ENCODE measurements around the gene SLC35F1. TPM values are rescaled to one million over a fixed set of nuclear protein-coding genes. Genes with fewer than 3 reads are reported as not detected.

The SLC35F1 gene
- total and polyA plus RNA-seq, 10 of the 15 experiments (the other 5 are each of a cell fraction or from before 2014, with no cell fraction given): 0.01 TPM; not detected in 9

DNA sequence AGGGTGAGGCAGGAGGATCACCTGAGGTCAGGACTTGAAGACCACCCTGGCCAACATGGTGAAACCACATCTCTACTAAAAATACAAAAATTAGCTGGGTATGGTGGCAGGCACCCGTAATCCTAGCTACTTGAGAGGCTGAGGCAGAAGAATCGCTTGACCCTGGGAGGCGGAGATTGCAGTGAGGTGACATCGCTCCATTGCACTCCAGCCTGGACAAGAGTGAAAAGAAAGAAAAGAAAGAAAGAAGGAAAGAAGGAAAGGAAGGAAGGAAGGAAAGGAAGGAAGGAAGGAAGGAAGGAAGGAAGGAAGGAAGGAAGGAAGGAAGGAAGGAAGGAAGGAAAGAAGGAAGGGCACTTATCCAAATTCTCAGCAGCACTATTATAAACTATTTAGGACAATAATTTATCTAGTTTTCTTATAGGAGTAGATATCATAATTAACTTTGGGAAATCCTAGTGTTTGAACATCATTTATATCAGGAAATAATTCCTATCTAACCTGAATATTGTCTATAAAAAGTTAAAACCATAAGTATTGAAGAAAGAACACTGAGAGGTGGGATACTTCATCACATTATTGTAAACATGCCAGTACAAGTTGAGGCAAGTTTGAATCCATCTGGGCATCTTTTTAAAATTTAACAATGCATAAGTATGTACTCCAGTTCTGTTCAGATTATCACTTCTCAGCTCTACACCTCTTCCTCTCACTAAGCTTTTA is 305.5 kb downstream of the SLC35F1 start:
- Histone ChIP-seq H3K4me1 (ENCODE audit: control insufficient read depth, insufficient read depth, low read length) (no peaks in the 10 kb centered on the region), H3K4me2 (ENCODE audit: control insufficient read depth, insufficient read depth) (no peak overlapping the region), H3K36me3 (ENCODE audit: control insufficient read depth in 2 of 2, insufficient read depth in 2 of 2, low read length in 1 of 2) (no peaks in the 10 kb centered on the region), H3K9ac (ENCODE audit: control insufficient read depth, insufficient read depth, low read length) (no peak overlapping the region), H3K9me3 (replicated peaks; ENCODE audit: control insufficient read depth, insufficient read depth, low read length) (no peaks in the 10 kb centered on the region), H3K27ac (ENCODE audit: control insufficient read depth, insufficient read depth) (no peak overlapping the region), H3K79me2 (ENCODE audit: control insufficient read depth, insufficient read depth, low read length) (no peaks in the 10 kb centered on the region), H3K27me3 (replicated peaks in 1 of 2; ENCODE audit: control insufficient read depth in 2 of 2, insufficient read depth in 2 of 2, low read length in 1 of 2) (no peaks in the 10 kb centered on the region), H2AFZ (ENCODE audit: control insufficient read depth, low read depth, low read length) (no peak overlapping the region), H3K4me3 (no peak overlapping the region), H4K20me1 (ENCODE audit: control insufficient read depth, insufficient read depth) (no peaks in the 10 kb centered on the region)
- ChIA-PET SMC1A (ENCODE audit: uncharacterized antibody, unreplicated experiment) (interaction anchor here (0.7 kb wide), 1 partner anchor 23 kb away, joined by 3 read pairs; no protein-coding TSS in a partner anchor), RAD21 (ENCODE audit: unreplicated experiment) (no interaction called here), POLR2A (no interaction called here), CTCF (interaction anchor here (0.6 kb wide), 1 partner anchor 299 kb away, joined by 3 read pairs; no protein-coding TSS in a partner anchor)
- ATAC-seq (no peak), DNase-seq (ENCODE audit: low read depth, low spot score) (no peak), FAIRE-seq (no peak)
- no TSS peak for BruUV-seq (replicated peaks)
- WGBS (ENCODE audit: insufficient coverage, insufficient replicate concordance, low lambda C conversion rate, missing lambda C conversion rate): 73% methylated on average over 4 of the region's 4 CpGs
- in situ Hi-C loops (cut with MboI): no loop called here
- intact Hi-C loops (cut with micrococcal nuclease; ENCODE audit: unreplicated experiment): no loop called here
- TF ChIP-seq MEF2A (IDR thresholded peaks at IDR 0.05; ENCODE audit: insufficient read depth, low read depth, low read length) (no peak), SIX5 (IDR thresholded peaks at IDR 0.05; ENCODE audit: low read depth, low read length, severe bottlenecking) (no peak), BHLHE40 (IDR thresholded peaks at IDR 0.05; ENCODE audit: borderline replicate concordance in 1 of 2, low read depth in 2 of 2, low read length in 1 of 2) (no peak), PAX8 (IDR thresholded peaks at IDR 0.05) (no peak), GABPA (IDR thresholded peaks at IDR 0.05; ENCODE audit: low read depth) (no peak), MTA2 (IDR thresholded peaks at IDR 0.05; ENCODE audit: low read depth) (no peak), BMI1 (IDR thresholded peaks at IDR 0.05; ENCODE audit: borderline replicate concordance) (no peak), ZNF384 (IDR thresholded peaks at IDR 0.05; ENCODE audit: borderline replicate concordance, low read depth, low read length) (no peak), ELK1 (IDR thresholded peaks at IDR 0.05; ENCODE audit: low read depth, low read length) (no peak)
- TF ChIP-seq, protein P1, sequence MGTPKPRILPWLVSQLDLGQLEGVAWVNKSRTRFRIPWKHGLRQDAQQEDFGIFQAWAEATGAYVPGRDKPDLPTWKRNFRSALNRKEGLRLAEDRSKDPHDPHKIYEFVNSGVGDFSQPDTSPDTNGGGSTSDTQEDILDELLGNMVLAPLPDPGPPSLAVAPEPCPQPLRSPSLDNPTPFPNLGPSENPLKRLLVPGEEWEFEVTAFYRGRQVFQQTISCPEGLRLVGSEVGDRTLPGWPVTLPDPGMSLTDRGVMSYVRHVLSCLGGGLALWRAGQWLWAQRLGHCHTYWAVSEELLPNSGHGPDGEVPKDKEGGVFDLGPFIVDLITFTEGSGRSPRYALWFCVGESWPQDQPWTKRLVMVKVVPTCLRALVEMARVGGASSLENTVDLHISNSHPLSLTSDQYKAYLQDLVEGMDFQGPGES (IDR thresholded peaks at IDR 0.05): no peak
- TF ChIP-seq, protein P2, sequence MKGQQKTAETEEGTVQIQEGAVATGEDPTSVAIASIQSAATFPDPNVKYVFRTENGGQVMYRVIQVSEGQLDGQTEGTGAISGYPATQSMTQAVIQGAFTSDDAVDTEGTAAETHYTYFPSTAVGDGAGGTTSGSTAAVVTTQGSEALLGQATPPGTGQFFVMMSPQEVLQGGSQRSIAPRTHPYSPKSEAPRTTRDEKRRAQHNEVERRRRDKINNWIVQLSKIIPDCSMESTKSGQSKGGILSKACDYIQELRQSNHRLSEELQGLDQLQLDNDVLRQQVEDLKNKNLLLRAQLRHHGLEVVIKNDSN (IDR thresholded peaks at IDR 0.05; ENCODE audit: borderline replicate concordance, extremely low read length, insufficient read depth, low read depth, low read length): no peak
- TF ChIP-seq, protein P3, sequence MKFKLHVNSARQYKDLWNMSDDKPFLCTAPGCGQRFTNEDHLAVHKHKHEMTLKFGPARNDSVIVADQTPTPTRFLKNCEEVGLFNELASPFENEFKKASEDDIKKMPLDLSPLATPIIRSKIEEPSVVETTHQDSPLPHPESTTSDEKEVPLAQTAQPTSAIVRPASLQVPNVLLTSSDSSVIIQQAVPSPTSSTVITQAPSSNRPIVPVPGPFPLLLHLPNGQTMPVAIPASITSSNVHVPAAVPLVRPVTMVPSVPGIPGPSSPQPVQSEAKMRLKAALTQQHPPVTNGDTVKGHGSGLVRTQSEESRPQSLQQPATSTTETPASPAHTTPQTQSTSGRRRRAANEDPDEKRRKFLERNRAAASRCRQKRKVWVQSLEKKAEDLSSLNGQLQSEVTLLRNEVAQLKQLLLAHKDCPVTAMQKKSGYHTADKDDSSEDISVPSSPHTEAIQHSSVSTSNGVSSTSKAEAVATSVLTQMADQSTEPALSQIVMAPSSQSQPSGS (IDR thresholded peaks at IDR 0.05; ENCODE audit: low read length): no peak
- TF ChIP-seq, protein P4, sequence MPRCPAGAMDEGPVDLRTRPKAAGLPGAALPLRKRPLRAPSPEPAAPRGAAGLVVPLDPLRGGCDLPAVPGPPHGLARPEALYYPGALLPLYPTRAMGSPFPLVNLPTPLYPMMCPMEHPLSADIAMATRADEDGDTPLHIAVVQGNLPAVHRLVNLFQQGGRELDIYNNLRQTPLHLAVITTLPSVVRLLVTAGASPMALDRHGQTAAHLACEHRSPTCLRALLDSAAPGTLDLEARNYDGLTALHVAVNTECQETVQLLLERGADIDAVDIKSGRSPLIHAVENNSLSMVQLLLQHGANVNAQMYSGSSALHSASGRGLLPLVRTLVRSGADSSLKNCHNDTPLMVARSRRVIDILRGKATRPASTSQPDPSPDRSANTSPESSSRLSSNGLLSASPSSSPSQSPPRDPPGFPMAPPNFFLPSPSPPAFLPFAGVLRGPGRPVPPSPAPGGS (IDR thresholded peaks at IDR 0.05; ENCODE audit: borderline replicate concordance, insufficient read depth, low read depth, low read length, poor library complexity, severe bottlenecking): no peak
